RWPE1 (cell line): Measurements from ENCODE around the gene NFIA.

Experiments used
- CTCF ChIA-PET: fragments of 350-600 bp; sonication (Branson Sonifier 250); formaldehyde crosslinking; extraction: SDS; loops from one replicate; lab custom pipeline; 2021; lab: Yijun Ruan, JAX
- POLR2A ChIA-PET: fragments of 400-600 bp; formaldehyde crosslinking; extraction: SDS; loops from one replicate; lab custom pipeline; 2020; ENCODE audit warnings: antibody characterized with exemption; ENCODE audit not compliant: low non-redundant PET; lab: Yijun Ruan, JAX
- DNase-seq: peaks from one replicate; pipeline ENCODE4 v3.0.0; 2012; ENCODE audit warnings: low spot score
- H3K27ac ChIP-seq: fragments of 450-650 bp; 2 replicates; pipeline ENCODE4 v1.5.1; 2017
- TF ChIP-seq, protein P1 (sequence below): fragments of 450-650 bp; conservative IDR thresholded peaks from 2 replicates; pipeline ENCODE4 v1.5.1; 2017; ENCODE audit warnings: low read depth, mild to moderate bottlenecking

NFIA gene

DNA sequence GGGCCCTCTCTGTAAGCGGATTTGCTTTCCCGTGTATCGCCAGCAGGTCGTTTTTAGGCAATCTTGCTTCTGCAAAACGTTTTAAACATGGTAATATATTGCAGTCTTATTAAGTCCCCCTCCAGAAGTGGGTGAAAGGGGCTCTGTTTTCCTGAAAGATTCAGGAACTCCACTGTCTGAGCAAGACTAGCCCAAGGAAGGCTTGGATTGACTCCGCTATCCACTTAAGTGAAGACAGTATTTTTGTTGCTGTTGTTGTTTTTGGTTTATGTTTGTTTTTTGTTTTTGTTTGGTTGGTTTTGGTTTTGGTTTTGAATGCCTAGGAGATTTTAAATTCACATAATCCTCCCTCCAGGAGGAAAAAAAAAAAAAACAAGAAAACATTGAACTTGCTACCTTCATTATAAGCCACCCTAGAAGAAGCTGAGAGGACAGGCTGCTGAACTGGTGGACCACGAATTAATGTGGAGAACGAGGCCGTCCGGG lies 29.1 kb upstream of the NFIA start:
- ChIA-PET POLR2A (no interaction called here), CTCF (interaction anchor here (0.7 to 0.8 kb wide), 3 partner anchors 28 to 171 kb away, joined by 3 to 4 read pairs (median 3); no protein-coding TSS in a partner anchor)
- TF ChIP-seq, protein P1, sequence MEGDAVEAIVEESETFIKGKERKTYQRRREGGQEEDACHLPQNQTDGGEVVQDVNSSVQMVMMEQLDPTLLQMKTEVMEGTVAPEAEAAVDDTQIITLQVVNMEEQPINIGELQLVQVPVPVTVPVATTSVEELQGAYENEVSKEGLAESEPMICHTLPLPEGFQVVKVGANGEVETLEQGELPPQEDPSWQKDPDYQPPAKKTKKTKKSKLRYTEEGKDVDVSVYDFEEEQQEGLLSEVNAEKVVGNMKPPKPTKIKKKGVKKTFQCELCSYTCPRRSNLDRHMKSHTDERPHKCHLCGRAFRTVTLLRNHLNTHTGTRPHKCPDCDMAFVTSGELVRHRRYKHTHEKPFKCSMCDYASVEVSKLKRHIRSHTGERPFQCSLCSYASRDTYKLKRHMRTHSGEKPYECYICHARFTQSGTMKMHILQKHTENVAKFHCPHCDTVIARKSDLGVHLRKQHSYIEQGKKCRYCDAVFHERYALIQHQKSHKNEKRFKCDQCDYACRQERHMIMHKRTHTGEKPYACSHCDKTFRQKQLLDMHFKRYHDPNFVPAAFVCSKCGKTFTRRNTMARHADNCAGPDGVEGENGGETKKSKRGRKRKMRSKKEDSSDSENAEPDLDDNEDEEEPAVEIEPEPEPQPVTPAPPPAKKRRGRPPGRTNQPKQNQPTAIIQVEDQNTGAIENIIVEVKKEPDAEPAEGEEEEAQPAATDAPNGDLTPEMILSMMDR, result no peak
- no peak for DNase-seq
- H3K27ac ChIP-seq, result no peak overlapping the region

DNA sequence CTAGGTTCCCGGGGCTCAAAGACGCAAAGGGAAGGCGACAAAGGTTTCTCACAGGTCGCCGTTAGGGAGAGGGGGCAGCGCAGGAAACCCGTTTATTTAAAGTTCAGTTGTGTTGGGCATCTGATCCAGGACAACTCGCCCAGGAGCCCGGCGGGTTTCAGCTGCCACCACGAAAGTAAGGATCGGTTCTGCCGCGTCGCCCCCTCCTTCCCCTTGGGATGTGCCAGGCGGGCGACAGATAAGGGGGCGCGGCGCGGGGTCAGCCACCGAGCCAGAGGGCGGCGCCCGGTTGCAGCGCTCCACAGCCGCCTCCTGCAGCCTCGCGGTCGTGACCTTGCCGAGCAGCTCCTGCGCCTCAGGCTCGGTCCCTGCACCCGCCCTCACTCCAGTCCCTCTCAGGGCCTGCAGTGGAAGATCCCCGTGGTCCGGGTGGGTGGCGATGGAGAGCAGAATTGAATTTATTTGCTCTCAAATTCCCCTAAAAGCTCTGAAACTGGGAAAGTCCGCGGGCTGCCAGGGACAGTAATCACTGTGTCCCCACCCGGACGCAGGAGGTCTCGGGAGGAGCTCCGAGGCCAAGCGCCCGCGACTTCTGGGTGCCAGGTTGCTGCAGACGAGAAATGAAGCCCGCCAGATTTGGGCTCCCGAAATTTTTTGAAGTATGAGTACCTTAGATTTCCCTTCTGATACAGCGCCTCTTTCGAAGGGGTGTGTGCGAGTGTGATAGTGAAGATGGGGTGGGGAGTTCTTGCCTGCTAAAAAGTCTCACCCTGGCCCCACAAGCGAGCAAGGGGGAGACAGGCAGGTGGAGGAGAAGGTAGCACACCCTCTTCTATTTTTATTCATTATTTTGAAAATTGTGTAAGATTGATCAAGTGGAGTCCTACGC lies 28.4 kb upstream of the NFIA start:
- peak overlapping the region; percentile 30; the same call in 1 of the 2 replicates for H3K27ac ChIP-seq
- CTCF ChIA-PET, result interaction anchor here (0.7 to 0.8 kb wide), 3 partner anchors 29 to 170 kb away, joined by 3 to 4 read pairs (median 3); no protein-coding TSS in a partner anchor
- TF ChIP-seq, protein P1, result no peak
- no peak for DNase-seq
- POLR2A ChIA-PET, result no interaction called here

DNA sequence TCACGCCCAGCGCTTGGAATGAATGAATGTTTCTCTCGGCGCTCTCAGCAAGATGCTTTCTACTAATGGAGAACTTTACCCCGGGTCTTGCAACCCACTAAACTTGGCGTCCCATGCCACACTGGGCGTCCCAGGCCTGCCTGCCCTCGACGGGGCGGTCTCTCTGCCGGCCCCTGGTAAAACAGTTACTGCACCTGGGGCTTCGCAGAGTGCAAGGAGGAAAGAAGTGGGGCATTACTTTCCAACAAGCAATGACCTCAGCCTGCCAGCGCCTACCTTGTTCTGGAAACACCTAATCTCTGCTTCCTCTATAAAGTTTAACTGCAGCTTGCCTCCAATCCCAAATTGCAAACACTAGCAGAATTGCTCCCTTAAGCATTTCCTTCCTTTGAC lies 27.8 kb upstream of the NFIA start:
- peak overlapping the region; percentile 30; the same call in 1 of the 2 replicates for H3K27ac ChIP-seq
- TF ChIP-seq, protein P1, result no peak
- ChIA-PET POLR2A (no interaction called here), CTCF (no interaction called here)
- no peak for DNase-seq

DNA sequence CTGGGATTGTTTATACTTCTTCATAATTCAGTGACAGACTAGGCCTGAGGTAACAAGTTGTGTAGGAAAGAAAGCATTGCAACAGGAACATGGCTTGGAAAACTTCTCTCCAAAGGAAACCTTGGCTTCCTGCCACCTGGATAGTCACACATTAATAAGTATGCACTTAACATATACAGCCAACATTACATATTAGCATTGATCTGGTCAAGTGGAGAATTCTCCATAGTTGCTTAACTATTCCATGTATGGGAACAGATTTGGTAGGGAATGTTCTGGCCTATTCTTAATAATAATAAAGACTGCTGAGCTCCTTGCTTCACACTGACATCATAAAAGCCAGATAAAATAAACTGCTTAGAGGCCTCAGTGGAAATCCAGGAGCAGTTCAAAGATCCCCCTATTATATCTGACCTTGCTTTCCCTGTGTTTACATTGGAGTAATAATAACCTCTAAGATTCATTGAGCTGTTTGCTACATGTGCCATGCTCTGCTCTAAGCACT lies 27.2 kb upstream of the NFIA start:
- POLR2A ChIA-PET, result no interaction called here
- CTCF ChIA-PET, result no interaction called here
- TF ChIP-seq, protein P1, result no peak
- no peak overlapping the region for H3K27ac ChIP-seq
- no peak for DNase-seq

DNA sequence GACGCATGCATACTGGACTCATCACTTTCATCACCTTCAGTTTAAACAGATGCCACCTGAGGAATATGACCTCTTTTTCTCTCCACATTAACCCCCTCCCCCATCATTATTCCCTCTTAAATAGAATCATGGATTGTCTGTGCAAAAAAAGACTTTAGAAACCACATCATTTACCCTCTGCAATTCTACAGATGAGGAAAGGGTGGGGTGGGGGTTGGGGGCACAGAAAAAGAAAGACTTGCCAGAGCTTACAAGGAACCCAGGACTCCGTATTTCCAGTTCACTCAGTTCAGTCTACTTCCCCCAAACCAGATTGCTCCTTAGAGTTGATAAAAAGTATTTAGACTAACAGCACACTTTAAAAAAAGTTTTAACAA lies 26.2 kb upstream of the NFIA start:
- H3K27ac ChIP-seq, result no peak overlapping the region
- CTCF ChIA-PET, result interaction anchor here (0.6 kb wide), 1 partner anchor 48 kb away, joined by 3 read pairs; no protein-coding TSS in a partner anchor
- DNase-seq, result no peak
- POLR2A ChIA-PET, result no interaction called here
- TF ChIP-seq, protein P1, result no peak

DNA sequence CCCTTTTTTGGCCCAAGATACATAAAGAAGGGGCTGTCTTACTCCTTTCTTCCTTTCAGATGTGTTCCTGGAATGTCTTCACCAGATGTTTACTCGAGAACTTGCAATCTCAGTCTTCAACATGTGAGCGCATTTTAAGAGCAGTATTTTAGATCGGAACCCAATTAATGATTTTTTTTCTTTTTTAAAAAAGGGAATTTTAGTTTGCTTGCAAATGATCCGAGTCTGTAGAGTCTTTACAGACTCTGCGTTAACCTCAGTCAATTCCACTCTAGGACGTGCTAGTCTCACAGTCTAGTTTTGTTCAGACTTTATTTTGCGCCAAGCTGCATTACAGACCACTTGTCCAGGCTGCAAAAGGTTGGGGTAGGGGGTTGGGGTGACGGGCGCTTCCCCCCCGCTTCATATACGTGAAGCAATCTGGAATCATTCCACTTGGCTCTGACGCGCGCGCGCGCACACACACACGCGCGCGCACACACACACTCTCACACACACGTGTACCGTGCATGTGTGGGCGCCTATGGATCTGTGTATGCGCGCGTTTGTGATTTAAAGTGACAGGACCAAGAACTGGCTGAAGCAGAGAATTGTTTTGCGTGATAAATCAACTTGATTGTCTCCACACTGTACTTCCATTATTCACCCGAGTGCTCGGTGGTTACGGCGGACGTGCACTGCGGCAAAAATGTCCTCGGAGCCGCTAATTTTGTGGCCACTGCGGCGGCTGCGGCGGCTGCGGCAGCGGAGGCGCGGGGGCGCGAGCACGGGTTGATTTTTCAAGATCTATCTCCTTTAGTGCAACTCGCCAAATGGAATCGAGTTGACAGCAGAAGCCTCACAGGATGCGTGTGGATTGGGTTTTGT lies 25.6 kb upstream of the NFIA start:
- no peak for DNase-seq
- peak overlapping the region; percentile 82 for H3K27ac ChIP-seq
- ChIA-PET CTCF (no interaction called here), POLR2A (no interaction called here)
- TF ChIP-seq, protein P1, result no peak
